Renal pelvis (tissue), 4 donors: ENCODE results near the gene CTIF. TPM values are rescaled to one million over a fixed set of nuclear protein-coding genes. Genes with fewer than 3 reads are reported as not detected.
"Not testable (repeated sequence)": the region's sequence is repeated elsewhere in the genome, so short reads cannot be mapped to it uniquely, and the experiment has no call there.

Experiments used
- DNase-seq: peaks from one replicate; pipeline ENCODE4 v3.0.0-alpha.2; 2013
- polyA plus RNA-seq, 3 donors: library from polyadenylated mRNA; unstranded; fragments of 120-200 nt; gene quantifications; one replicate each; pipeline ENCODE4 v1.2.1, GENCODE V29; 2013; ENCODE audit not compliant: insufficient read length in 3 of 3

CTIF gene
- polyA plus RNA-seq, 3 donors, result 21.1 to 23.7 (median 22.9) TPM

- no peak for DNase-seq
These were observed 324.7 kb downstream of the CTIF start for GRCh38 chr18:48863432-48864065.

GRCh38 chr18:48864876-48865275 lies 326.0 kb downstream of the CTIF start:
- DNase-seq, result no peak

- DNase-seq, result no peak
These were observed 327.4 kb downstream of the CTIF start for GRCh38 chr18:48866028-48866733.

- no peak for DNase-seq
These were observed 328.0 kb downstream of the CTIF start for GRCh38 chr18:48866856-48867255.

GRCh38 chr18:48867978-48868377 lies 329.1 kb downstream of the CTIF start:
- no peak for DNase-seq

- no peak for DNase-seq
These were observed 329.9 kb downstream of the CTIF start for GRCh38 chr18:48868468-48869466.

- no peak for DNase-seq
These were observed 330.8 kb downstream of the CTIF start for GRCh38 chr18:48869591-48869990.

GRCh38 chr18:48870926-48871325 lies 332.1 kb downstream of the CTIF start:
- DNase-seq, result not testable (repeated sequence)

GRCh38 chr18:48871391-48872166 lies 332.7 kb downstream of the CTIF start:
- DNase-seq, result no peak

GRCh38 chr18:48872234-48873145 lies 333.7 kb downstream of the CTIF start:
- DNase-seq, result no peak

- no peak for DNase-seq
These were observed 335.4 kb downstream of the CTIF start for GRCh38 chr18:48874233-48874632.

- DNase-seq, result no peak
These were observed 335.9 kb downstream of the CTIF start for GRCh38 chr18:48874701-48875162.

- no peak for DNase-seq
These were observed 336.6 kb downstream of the CTIF start for GRCh38 chr18:48875314-48875941.

- DNase-seq, result no peak
These were observed 337.2 kb downstream of the CTIF start for GRCh38 chr18:48875942-48876511.

- no peak for DNase-seq
These were observed 337.8 kb downstream of the CTIF start for GRCh38 chr18:48876590-48876989.

- DNase-seq, result no peak
These were observed 339.1 kb downstream of the CTIF start for GRCh38 chr18:48877941-48878340.

GRCh38 chr18:48878471-48878870 lies 339.6 kb downstream of the CTIF start:
- no peak for DNase-seq

GRCh38 chr18:48879008-48879431 lies 340.2 kb downstream of the CTIF start:
- DNase-seq, result peak; percentile 71

GRCh38 chr18:48880931-48881330 lies 342.1 kb downstream of the CTIF start:
- no peak for DNase-seq
